A673 (cell line): ENCODE data around the gene TENM3.

ENCODE experiments used
- EZH2 ChIP-seq: fragments of 200-600 bp; sonication (generic); IDR thresholded peaks from 2 replicates; pipeline ENCODE4 v1.6.1; 2017; ENCODE audit warnings: borderline replicate concordance, low read depth, mild to moderate bottlenecking, mixed read lengths, antibody characterized with exemption, low read length; ENCODE audit not compliant: poor library complexity, severe bottlenecking
- TF ChIP-seq, protein P1 (sequence below): fragments of 300-800, 200-600 bp; sonication (generic); conservative IDR thresholded peaks from 2 replicates; pipeline ENCODE4 v1.5.1; 2017; ENCODE audit warnings: low read depth, mild to moderate bottlenecking, antibody characterized with exemption, low read length, moderate library complexity, mixed read lengths

DNA sequence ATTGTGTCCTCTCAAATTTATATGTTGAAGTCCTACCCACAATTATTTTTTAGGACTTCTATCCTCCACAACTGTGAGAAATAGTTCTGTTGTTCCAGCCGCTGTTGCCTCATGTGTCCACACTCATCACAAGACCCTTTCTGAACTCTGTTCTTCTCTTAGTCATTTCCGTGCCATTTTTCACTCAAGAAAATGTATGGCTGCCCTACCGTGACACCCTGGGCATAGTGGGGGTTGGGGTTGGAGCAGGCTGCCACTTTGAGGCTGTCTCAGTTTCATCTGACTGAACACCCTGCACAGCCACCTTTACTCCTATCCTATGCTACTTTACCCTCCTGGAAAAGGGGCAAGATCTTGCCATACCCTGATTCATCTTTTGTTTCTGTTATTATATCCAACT lies 319.1 kb downstream of the TENM3 start:
- TF ChIP-seq, protein P1, sequence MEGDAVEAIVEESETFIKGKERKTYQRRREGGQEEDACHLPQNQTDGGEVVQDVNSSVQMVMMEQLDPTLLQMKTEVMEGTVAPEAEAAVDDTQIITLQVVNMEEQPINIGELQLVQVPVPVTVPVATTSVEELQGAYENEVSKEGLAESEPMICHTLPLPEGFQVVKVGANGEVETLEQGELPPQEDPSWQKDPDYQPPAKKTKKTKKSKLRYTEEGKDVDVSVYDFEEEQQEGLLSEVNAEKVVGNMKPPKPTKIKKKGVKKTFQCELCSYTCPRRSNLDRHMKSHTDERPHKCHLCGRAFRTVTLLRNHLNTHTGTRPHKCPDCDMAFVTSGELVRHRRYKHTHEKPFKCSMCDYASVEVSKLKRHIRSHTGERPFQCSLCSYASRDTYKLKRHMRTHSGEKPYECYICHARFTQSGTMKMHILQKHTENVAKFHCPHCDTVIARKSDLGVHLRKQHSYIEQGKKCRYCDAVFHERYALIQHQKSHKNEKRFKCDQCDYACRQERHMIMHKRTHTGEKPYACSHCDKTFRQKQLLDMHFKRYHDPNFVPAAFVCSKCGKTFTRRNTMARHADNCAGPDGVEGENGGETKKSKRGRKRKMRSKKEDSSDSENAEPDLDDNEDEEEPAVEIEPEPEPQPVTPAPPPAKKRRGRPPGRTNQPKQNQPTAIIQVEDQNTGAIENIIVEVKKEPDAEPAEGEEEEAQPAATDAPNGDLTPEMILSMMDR = no peak
- no peak for TF ChIP-seq EZH2
